MM.1S (cell line): ENCODE results near the gene FMN1.

Source experiments
- EZH2 ChIP-seq: fragments of 300-600 bp; sonication (generic); optimal IDR thresholded peaks from 2 replicates; pipeline ENCODE3; 2017; ENCODE audit warnings: low read depth, mild to moderate bottlenecking, antibody characterized with exemption, low read length, mixed read lengths
- EZH2phosphoT487 ChIP-seq: fragments of 300-600 bp; sonication (generic); IDR thresholded peaks from 2 replicates; pipeline ENCODE4 v1.6.1; 2018; ENCODE audit warnings: antibody characterized with exemption, low read length
- TF ChIP-seq, protein P1 (sequence below): fragments of 300-600 bp; sonication (generic); IDR thresholded peaks from 2 replicates; pipeline ENCODE4 v1.5.1; 2016; ENCODE audit warnings: antibody characterized with exemption, low read length, mixed read lengths

DNA sequence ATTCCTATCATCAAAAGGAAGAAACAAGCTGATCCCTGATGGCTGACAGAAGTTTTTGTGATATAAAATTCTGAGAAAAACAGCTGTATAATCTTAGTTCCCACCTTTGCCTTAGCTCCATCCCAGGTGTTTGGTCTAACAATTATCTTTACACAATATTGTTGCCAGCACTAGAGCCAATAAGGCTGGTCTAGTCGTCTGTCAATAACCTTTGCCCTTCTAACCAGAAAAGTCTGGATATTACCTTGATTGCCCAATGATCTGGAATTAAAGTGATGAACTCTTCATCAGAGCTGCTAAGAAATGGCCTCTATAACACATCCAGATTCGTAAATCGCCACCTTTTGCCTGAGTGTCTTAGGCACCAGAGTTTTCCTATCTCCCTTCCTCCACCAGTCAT is 98.4 kb downstream of the FMN1 start:
- TF ChIP-seq, protein P1, sequence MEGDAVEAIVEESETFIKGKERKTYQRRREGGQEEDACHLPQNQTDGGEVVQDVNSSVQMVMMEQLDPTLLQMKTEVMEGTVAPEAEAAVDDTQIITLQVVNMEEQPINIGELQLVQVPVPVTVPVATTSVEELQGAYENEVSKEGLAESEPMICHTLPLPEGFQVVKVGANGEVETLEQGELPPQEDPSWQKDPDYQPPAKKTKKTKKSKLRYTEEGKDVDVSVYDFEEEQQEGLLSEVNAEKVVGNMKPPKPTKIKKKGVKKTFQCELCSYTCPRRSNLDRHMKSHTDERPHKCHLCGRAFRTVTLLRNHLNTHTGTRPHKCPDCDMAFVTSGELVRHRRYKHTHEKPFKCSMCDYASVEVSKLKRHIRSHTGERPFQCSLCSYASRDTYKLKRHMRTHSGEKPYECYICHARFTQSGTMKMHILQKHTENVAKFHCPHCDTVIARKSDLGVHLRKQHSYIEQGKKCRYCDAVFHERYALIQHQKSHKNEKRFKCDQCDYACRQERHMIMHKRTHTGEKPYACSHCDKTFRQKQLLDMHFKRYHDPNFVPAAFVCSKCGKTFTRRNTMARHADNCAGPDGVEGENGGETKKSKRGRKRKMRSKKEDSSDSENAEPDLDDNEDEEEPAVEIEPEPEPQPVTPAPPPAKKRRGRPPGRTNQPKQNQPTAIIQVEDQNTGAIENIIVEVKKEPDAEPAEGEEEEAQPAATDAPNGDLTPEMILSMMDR = no peak
- TF ChIP-seq EZH2 (no peak), EZH2phosphoT487 (no peak)
